Activated T-helper 1 cell treated with Interleukin-2 at 50 U/mL for 16 hours (primary cell): ENCODE data around the gene TRIM25.
A peak's percentile ranks its signal among the peaks of the same experiment; 100 is the strongest.
"Not testable (repeated sequence)": the region's sequence is repeated elsewhere in the genome, so short reads cannot be mapped to it uniquely, and the experiment has no call there.

ENCODE experiments used
- DNase-seq: peaks from one replicate; pipeline ENCODE4 v3.0.0-alpha.2; 2020; ENCODE audit warnings: low read depth

TRIM25 gene

DNA sequence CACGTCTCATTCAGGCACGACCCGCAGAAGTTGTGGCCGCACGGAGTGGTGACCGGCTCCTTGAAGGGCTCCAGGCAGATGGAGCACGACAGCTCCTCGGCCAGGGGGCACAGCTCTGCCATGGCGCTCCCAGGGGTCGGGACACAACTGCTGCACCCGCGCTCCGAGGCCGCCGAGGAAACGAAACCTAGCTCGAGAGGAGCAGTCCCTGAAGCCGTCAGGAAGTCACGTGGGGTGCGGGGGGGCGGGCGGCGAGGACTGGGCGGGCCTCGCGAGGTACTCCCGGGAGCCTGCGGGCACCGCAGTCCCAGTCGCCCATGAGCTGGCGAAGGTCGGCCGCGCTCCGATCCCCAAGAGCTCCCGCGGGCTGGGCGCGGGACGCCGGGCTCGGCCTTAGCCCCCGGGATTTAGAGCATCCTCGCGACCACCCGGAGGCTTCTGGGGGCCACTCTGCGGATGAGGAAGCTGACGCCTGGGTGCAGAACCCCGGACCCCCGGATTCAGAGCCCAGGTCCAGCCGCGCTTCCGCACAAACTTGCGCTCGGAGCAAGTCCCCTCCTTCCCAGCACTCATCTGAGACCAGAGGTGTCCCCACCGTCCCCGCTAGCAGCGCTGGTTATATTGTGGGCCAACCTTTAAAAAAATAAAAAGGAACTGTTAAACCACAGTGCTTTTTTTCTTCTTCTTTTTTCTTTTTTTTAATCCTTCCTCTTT is at the start of gene TRIM25:
Gene TRIM25, minus strand, starts transcription at position 183 of the 714 bp plus-strand sequence. Its CDS starts 61 bp downstream, at position 122.
- DNase-seq = peak; percentile 75

- DNase-seq = peak; percentile 88
Measured at GRCh38 chr17:56960596-56961538, 47.0 kb upstream of the TRIM25 start, which contains the start of gene COIL. Gene COIL (minus strand): TSS chr17:56961050. CDS start chr17:56961019, 31 bp downstream.

DNA sequence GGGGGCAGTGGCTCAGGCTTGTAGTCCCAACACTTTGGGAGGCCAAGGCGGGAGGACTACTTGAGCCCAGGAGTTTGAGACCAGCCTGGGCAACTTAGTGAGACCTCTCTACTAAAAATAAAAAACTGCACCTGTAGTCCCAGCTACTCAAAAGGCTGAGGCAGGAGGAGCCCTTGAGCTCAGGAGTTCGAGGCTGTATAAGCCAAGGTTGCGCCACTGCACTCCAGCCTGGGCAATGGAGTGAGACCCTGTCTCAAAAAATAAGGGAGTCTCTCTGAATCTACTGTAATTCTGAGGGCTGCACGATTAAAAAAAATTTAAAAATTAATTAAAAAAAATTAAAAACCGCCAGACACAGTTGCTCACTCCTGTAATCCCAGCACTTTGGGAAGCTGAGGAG is 43.1 kb upstream of the TRIM25 start:
- no peak for DNase-seq

DNA sequence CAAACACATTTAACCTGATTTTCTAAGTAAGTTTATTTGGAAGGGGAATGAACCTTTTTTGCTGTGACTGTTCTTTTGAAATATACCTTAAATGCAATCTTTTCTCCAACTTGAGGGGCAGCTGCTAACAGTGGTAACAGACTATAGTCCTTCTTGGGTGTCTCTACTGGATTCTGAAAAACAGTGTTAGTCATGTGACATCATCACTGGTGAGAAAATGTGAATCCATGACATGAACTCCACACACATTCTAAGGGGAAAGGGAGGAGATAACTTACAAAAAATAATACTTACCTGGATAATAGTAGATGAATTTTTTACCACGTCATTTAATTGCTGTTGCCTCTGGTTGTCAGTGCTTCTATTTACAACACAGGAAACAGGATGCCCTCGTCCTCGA is 35.7 kb upstream of the TRIM25 start:
- DNase-seq = no peak

- no peak for DNase-seq
Measured at GRCh38 chr17:56948491-56948890, 34.6 kb upstream of the TRIM25 start.

- DNase-seq = no peak
Measured at GRCh38 chr17:56947741-56948140, 33.9 kb upstream of the TRIM25 start.

DNA sequence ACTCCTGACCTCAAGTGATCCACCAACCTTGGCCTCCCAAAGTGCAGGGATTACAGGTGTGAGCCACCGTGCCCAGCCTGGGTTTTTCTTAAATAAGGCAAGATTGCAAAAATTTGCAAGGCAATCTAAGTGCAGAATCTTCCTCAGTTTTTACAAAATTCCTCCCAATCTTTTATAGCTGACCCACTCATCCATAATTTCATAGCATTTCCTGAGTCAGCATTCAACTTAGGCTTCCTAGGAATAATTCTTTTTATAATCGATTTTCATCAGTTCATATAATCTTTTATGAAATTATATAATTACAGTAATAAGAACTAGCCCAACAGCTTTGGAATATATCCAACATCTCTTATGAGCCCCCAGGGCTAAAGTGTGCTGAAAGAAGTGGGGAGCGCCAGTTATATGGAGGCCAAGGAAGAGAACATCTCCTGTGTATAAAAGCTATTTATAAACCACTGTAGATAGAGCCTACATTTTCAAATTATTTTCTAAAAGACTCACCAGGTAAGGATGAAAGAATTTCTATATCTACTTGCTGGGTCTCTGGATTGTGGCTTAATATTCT is 32.2 kb upstream of the TRIM25 start:
- DNase-seq = no peak

- DNase-seq = no peak
Measured at GRCh38 chr17:56943505-56944125, 29.8 kb upstream of the TRIM25 start.

DNA sequence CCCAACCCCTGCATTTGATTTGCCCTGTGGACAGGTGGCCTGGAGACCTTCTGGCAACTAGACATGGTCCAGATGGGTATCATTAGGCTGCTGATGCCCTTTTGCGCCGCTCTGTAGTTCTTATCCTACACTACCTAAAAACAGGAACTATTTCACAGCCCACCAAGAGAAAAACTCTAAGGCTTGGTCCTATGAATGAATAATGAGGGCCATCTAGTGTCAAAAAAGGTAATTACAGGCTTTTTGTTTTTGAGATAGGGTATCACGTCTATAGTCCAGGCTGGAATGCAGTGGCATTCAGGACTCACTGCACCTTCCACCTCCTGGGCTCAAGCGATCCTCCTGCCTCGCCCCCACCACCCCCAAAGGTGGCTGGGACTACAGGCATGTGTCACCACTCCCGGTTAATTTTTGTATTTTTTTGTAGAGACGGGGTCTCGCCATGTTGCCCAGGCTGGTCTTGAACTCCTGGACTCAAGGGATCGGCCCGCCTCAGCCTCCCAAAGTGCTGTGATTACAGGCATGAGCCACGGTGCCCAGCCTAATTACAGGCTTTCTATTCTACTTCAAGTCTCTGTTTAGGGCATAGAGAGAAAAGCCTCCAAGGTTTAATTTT is 26.1 kb upstream of the TRIM25 start:
- no peak for DNase-seq

- DNase-seq = not testable (repeated sequence)
Measured at GRCh38 chr17:56938206-56938605, 24.4 kb upstream of the TRIM25 start.

- no peak for DNase-seq
Measured at GRCh38 chr17:56937687-56938086, 23.8 kb upstream of the TRIM25 start.

- DNase-seq = no peak
Measured at GRCh38 chr17:56936697-56937322, 23.0 kb upstream of the TRIM25 start.

- DNase-seq = no peak
Measured at GRCh38 chr17:56935461-56935860, 21.6 kb upstream of the TRIM25 start.

DNA sequence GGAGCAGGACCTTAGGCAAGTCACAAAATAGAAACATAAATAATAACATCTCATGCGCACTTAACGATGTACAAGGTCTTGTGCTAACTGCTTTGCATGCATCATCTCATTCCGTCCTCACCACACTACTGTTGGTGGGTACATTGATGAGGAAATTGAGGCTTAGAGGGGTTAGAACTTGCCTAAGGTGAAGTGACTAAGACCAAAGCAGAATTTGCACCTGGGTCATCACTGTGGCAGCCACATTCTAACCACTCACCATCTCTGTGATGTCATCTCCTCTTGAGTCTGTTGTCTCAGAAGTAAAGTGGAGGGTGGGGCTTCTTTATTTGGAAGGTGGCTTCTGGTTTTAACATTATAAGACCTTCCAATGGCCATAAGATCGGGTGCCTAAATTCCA is 20.4 kb upstream of the TRIM25 start:
- no peak for DNase-seq

DNA sequence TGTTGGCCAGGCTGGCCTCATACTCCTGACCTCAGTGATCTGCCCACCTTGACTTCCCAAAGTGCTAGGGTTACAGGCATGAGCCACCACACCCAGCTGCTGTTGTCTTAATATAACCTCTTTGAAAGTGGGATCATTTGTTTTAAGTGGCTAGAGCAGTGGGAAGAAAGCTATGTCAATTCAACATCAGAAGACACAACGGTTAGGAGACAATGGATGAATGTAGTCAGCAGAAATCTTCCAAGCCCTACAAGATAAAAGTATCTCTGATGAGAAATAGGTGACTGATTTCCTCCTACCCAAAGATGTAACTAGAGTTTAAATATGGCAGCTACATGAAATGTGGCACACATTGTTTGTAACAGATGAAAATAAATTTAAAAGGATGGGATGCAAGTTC is 20.0 kb upstream of the TRIM25 start:
- no peak for DNase-seq

DNA sequence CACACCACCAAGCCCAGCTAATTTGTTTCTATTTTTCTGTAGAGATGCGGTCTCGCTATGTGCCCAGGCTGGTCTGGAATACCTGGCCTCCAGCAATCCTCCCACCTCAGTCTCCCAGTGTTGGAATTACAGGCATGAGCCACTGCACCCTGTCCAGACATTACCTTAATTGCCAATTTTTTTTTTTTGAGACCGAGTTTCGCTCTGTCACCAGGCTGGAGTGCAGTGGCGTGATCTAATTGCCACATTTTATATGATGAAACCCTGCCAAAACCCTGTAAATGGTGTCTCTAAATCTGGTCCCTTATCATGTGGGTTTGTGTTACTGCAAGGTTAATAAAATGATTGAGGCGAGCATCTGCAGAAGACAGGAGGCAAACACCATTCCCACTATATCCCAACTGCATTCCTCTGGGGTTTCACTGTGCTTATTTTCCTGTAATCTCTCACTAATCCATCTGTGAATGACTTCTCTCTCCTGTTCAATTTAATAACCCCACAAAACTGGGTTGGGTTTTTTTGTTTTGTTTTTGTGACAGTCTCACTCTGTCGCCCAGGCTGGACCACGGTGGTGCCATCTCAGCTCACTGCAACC is 19.4 kb upstream of the TRIM25 start:
- no peak for DNase-seq

DNA sequence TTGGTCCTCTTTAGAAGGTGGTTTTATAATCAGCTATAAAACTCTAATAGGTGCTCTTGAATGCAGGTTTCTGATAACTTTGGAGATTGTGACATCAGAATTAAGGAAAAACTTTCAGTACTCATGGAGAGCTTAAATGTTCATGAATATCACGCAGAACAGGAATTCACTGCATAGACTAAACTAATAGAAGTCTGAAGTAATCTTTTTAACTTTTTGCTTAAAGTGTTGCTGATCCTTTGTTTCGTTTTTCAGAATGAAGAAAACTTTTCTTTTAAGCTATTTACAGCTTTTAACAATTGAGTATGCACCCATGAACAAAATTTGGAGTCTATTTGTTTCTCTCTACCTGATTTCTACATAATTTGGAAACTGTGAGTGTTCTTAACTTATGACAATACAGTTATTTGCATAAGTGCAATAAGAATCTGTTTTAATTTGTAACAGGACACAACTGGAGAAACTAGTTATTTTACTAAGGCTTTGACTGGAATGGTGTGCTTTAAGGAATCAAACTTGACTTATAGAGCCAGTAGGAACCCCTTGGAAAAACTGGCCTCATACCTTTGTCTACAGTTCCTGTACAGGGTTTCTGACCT is 17.0 kb upstream of the TRIM25 start:
- DNase-seq = no peak

- no peak for DNase-seq
Measured at GRCh38 chr17:56929362-56929969, 15.6 kb upstream of the TRIM25 start.

DNA sequence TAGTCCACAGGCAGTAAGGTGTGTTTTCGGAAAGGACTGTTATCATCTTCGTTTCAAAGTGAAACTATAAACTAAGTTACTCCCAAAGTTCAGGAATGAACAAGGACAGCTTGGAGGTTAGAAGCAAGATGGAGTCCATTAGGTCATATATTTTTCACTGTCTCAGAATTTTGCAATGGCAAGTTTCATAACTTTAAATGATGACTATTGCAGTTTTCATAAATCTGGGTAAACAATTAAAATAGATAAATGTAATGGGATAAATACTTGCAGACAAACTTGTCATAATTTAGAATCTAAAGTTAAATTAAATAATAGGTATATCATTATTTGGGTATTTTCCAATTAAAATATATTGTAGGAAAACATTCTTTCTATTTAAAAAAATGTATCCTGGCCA is 14.7 kb upstream of the TRIM25 start:
- DNase-seq = no peak

- no peak for DNase-seq
Measured at GRCh38 chr17:56926704-56927103, 12.9 kb upstream of the TRIM25 start.
